ENCODE results near the gene CARD9. TPM values are rescaled to one million over a fixed set of nuclear protein-coding genes. Genes with fewer than 3 reads are reported as not detected.

CARD9 gene
- total RNA-seq, 6 experiments from 2014 or later = 0.48 to 1.6 (median 1.1) TPM

DNA sequence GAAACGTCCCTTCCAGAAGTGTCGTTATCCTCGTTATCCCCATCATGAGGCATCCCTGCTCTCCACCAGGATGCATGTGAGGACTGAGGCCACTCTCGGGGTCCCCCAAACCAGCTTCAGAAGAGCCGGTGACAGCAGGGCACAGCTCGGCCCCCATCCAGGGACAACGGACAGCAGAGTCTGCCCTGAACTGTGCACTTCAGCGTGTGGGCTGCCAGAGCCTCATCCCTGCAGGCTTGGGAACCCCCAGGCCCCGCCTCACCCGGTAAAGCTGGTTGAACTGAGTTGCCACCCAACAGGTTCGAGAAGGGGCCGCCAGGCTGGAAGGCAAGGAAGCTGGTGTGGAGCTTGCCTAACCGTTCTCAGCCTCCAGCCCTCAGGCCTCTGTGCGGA is 710 bp upstream of the CARD9 start:
- no peaks in the 10 kb centered on the region for H3K27me3 ChIP-seq
- TF ChIP-seq CTCF (IDR thresholded peaks at IDR 0.05) = no peak
- TF ChIP-seq POLR2A (IDR thresholded peaks at IDR 0.05) = no peak
- no peak for DNase-seq

GRCh38 chr9:136372561-136373299 is 739 bp downstream of the CARD9 start:
- peak overlapping the region in 1 of 3 donors; percentile 49 for H3K27ac ChIP-seq
- H3K4me1 ChIP-seq = peaks cover 0 to 15% (median 1%) of the 10 kb centered on the region in 4 donors
- H3K27me3 ChIP-seq = no peaks in the 10 kb centered on the region
- H3K36me3 ChIP-seq = no peaks in the 10 kb centered on the region
- no peaks in the 10 kb centered on the region for H3K9me3 ChIP-seq
- WGBS (ENCODE audit: insufficient coverage, low coverage, low lambda C conversion rate, missing lambda C conversion rate) = 4% methylated on average over 4 of the region's 21 CpGs
- intact Hi-C loops (cut with DNase I) = no loop called here
- H3K4me3 ChIP-seq = peak overlapping the region; percentile 9 to 31 (median 16)
- ATAC-seq (peak; percentile 36 to 73 (median 58)), DNase-seq (peak in 2 of 3 donors; percentile 76 to 80)
- TF ChIP-seq POLR2A (IDR thresholded peaks at IDR 0.05) (no peak), CTCF (IDR thresholded peaks at IDR 0.05) (no peak)

More for the DNA sequence above, 710 bp upstream of the CARD9 start:
- no peak for ATAC-seq
- Histone ChIP-seq H3K9me3 (no peaks in the 10 kb centered on the region), H3K36me3 (peaks cover 0 to 3% (median under 1%) of the 10 kb centered on the region in 4 donors), H3K27ac (no peak overlapping the region), H3K4me3 (no peak overlapping the region), H3K4me1 (peaks cover 0 to 28% (median 1%) of the 10 kb centered on the region in 4 donors)
- intact Hi-C loops (cut with DNase I) = no loop called here
- 80% methylated on average over 2 of the region's 14 CpGs for WGBS (ENCODE audit: insufficient coverage, low coverage, low lambda C conversion rate, missing lambda C conversion rate)

DNA sequence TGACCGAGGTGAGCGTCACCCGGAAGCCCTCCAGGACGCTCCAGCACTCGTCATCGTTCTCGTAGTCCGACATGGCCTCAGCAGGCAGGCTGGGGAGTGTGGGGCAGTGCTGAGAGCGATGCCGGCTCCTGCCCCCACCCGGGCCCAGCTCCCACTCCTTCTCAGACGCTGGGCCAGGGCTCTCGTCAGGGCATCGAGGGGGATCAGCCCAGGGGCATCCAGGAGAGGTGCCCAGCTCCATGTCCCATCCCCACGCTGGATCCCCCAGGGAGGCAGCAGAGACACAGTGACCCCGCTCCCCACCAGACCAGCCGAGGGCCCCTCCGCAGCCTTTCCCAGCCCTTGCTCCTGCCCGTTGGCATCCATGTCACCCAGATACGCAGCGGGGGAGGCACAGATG is 1.5 kb downstream of the CARD9 start:
- Histone ChIP-seq H3K27me3 (no peaks in the 10 kb centered on the region), H3K9me3 (no peaks in the 10 kb centered on the region), H3K4me3 (no peak overlapping the region), H3K4me1 (peaks cover 0 to 14% (median 1%) of the 10 kb centered on the region in 4 donors), H3K36me3 (no peaks in the 10 kb centered on the region), H3K27ac (no peak overlapping the region)
- ATAC-seq = no peak
- DNase-seq = no peak
- TF ChIP-seq POLR2A (IDR thresholded peaks at IDR 0.05) (no peak), CTCF (IDR thresholded peaks at IDR 0.05) (no peak)
- WGBS (ENCODE audit: insufficient coverage, low coverage, low lambda C conversion rate, missing lambda C conversion rate) = 75% methylated on average over 2 of the region's 21 CpGs
- intact Hi-C loops (cut with DNase I) = no loop called here

GRCh38 chr9:136371533-136371880 is 2.0 kb downstream of the CARD9 start:
- WGBS (ENCODE audit: insufficient coverage, low coverage, low lambda C conversion rate, missing lambda C conversion rate) = no CpG with 5 or more reads among the region's 13 CpGs
- Histone ChIP-seq H3K4me1 (peaks cover 0 to 14% (median 1%) of the 10 kb centered on the region in 4 donors), H3K27me3 (no peaks in the 10 kb centered on the region), H3K4me3 (no peak overlapping the region), H3K36me3 (no peaks in the 10 kb centered on the region), H3K9me3 (no peaks in the 10 kb centered on the region), H3K27ac (no peak overlapping the region)
- TF ChIP-seq CTCF (IDR thresholded peaks at IDR 0.05) (no peak), POLR2A (IDR thresholded peaks at IDR 0.05) (no peak)
- no peak for ATAC-seq
- no peak for DNase-seq
- intact Hi-C loops (cut with DNase I) = no loop called here
